BLaER1 (cell line): ENCODE results near the gene ATAD2B.

Source experiments
- H3K27ac ChIP-seq: shearing (Covaris generic); formaldehyde crosslinking; 2 replicates; pipeline ENCODE4 v1.8.1; 2022
- H3K27me3 ChIP-seq: shearing (Covaris generic); formaldehyde crosslinking; 2 replicates; pipeline ENCODE4 v1.8.1; 2022
- H3K36me3 ChIP-seq: shearing (Covaris generic); formaldehyde crosslinking; 2 replicates; pipeline ENCODE4 v1.8.1; 2022
- H3K4me1 ChIP-seq: shearing (Covaris generic); formaldehyde crosslinking; 2 replicates; pipeline ENCODE4 v1.8.1; 2022
- H3K4me2 ChIP-seq: shearing (Covaris generic); formaldehyde crosslinking; 2 replicates; pipeline ENCODE4 v1.8.1; 2022
- H3K4me3 ChIP-seq: shearing (Covaris generic); formaldehyde crosslinking; 2 replicates; pipeline ENCODE4 v1.8.1; 2022
- H3K9ac ChIP-seq: shearing (Covaris generic); formaldehyde crosslinking; 2 replicates; pipeline ENCODE4 v1.8.1; 2022
- H3K9me3 ChIP-seq: shearing (Covaris generic); formaldehyde crosslinking; 2 replicates; pipeline ENCODE4 v1.8.1; 2022
- H4K20me1 ChIP-seq: shearing (Covaris generic); formaldehyde crosslinking; 2 replicates; pipeline ENCODE4 v1.8.1; 2022
- Cebpa-rat ChIP-seq: shearing (Covaris generic); IDR thresholded peaks from 2 replicates; pipeline ENCODE4 v1.8.1; 2022

Gene ATAD2B

DNA sequence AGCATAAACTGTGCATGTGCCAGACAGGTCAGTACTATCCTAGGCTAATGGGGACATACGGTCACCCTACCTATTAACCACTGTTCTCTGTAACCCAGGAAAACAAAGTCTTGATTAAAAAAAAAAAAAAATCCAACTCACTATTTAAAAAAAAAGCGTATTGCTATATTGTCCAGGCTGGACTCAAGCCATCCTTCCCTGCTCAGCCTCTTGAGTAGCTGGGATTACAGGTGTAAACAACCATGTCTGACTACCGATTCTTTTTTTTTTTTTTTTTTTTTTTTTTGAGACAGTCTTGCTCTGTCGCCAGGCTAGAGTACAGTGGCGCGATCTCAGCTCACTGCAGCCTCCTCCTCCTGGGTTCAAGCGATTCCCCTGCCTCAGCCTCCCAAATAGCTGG lies 11.6 kb downstream of the ATAD2B start:
- Histone ChIP-seq H3K27me3 (no peaks in the 10 kb centered on the region), H3K9me3 (no peaks in the 10 kb centered on the region), H3K4me1 (peaks cover 15% of the 10 kb centered on the region), H3K4me2 (no peak overlapping the region), H3K9ac (no peak overlapping the region), H3K36me3 (peaks cover 8% of the 10 kb centered on the region; the same call in 1 of the 2 replicates), H3K27ac (no peak overlapping the region), H3K4me3 (no peak overlapping the region), H4K20me1 (peaks cover 100% of the 10 kb centered on the region)
- no peak for TF ChIP-seq Cebpa-rat

DNA sequence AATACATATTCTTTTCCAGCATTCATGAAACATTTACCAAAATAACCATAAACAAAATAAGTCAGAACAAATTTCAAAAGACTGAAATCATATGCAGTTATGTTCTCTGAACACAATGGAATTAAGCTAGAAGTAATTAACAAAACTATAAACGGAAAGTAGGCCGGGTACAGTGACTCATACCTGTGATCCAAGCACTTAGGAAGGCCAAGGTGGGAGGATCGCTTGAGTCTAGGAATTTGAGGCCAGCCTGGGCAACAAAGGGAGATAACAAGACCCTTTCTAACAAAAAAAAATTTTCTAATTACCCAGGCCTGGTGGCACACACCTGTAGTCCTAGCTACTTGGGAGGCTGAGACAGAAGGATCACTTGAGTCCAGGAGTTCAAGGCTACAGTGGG lies 14.9 kb downstream of the ATAD2B start:
- Histone ChIP-seq H4K20me1 (peaks cover 75% of the 10 kb centered on the region), H3K27ac (no peak overlapping the region)
- no peak for TF ChIP-seq Cebpa-rat

GRCh38 chr2:23905155-23905554 lies 21.8 kb downstream of the ATAD2B start:
- Histone ChIP-seq H3K27ac (no peak overlapping the region), H3K36me3 (0 out of 2 replicates have a peak, but pooled peaks cover 5% of the 10 kb centered on the region), H3K9ac (no peak overlapping the region), H3K4me2 (no peak overlapping the region), H4K20me1 (peaks cover 68% of the 10 kb centered on the region), H3K9me3 (peaks cover 7% of the 10 kb centered on the region; the same call in 1 of the 2 replicates), H3K4me1 (no peaks in the 10 kb centered on the region), H3K4me3 (no peak overlapping the region), H3K27me3 (no peaks in the 10 kb centered on the region)
- TF ChIP-seq Cebpa-rat = no peak

More for the DNA sequence above, 14.9 kb downstream of the ATAD2B start:
- Histone ChIP-seq H3K9me3 (0 out of 2 replicates have a peak, but pooled peaks cover 6% of the 10 kb centered on the region), H3K4me1 (peaks cover 9% of the 10 kb centered on the region), H3K36me3 (peaks cover 13% of the 10 kb centered on the region; the same call in 1 of the 2 replicates), H3K4me2 (no peak overlapping the region), H3K9ac (no peak overlapping the region), H3K27me3 (no peaks in the 10 kb centered on the region), H3K4me3 (no peak overlapping the region)

DNA sequence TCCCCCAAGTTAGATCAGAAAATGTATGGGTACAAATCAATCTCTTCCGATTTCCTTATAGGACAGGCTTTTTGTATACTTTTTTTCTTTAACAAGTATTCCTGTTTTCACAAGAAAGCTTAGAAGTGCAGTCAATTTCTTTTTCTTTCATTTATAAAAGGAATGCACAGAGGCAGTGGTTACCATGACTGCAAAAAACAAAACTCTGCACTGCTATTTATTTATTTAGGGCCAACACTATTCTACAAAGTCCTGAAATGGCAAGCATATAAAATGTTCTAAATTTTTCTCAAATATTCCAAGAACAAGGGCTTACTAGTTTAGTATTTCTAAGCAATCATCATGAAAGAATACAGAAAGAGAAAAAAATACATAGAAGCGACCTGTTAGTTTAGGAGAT lies 22.2 kb downstream of the ATAD2B start:
- Histone ChIP-seq H3K4me1 (no peaks in the 10 kb centered on the region), H3K4me2 (no peak overlapping the region), H3K27ac (no peak overlapping the region), H3K27me3 (no peaks in the 10 kb centered on the region), H3K36me3 (0 out of 2 replicates have a peak, but pooled peaks cover 5% of the 10 kb centered on the region), H3K9ac (no peak overlapping the region), H3K4me3 (no peak overlapping the region), H3K9me3 (peaks cover 9% of the 10 kb centered on the region; the same call in 1 of the 2 replicates), H4K20me1 (peaks cover 63% of the 10 kb centered on the region)
- no peak for TF ChIP-seq Cebpa-rat

DNA sequence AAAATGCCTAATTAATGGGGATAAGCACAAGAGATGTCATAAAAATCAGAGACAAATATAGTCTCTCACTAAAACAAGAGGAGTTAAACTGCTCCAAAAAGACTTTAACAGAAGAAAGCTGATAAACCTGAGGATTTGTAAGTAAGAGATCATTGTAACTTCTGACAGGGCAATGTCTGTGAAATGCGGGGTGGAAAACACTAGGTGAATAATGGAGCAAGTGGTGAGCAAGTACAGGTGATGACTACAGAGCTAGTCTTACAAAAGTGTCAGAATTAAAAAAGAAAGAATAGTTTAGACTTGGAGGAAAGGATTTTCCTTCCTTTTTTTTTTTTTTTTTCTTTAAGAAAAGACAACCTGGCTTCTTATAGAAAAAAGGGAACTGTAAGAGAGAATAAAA lies 22.7 kb downstream of the ATAD2B start:
- no peak for TF ChIP-seq Cebpa-rat
- 0 out of 2 replicates have a peak, but pooled peaks cover 2% of the 10 kb centered on the region for H3K36me3 ChIP-seq
- H3K4me3 ChIP-seq = no peak overlapping the region
- no peaks in the 10 kb centered on the region for H3K27me3 ChIP-seq
- H3K4me2 ChIP-seq = no peak overlapping the region
- H3K9ac ChIP-seq = no peak overlapping the region
- peaks cover 62% of the 10 kb centered on the region for H4K20me1 ChIP-seq
- H3K4me1 ChIP-seq = no peaks in the 10 kb centered on the region
- no peak overlapping the region for H3K27ac ChIP-seq
- H3K9me3 ChIP-seq = peaks cover 12% of the 10 kb centered on the region

- Histone ChIP-seq H3K4me2 (no peak overlapping the region), H3K4me3 (no peak overlapping the region), H3K36me3 (no peaks in the 10 kb centered on the region), H4K20me1 (peaks cover 71% of the 10 kb centered on the region), H3K4me1 (no peaks in the 10 kb centered on the region), H3K9me3 (peaks cover 17% of the 10 kb centered on the region), H3K27me3 (no peaks in the 10 kb centered on the region), H3K27ac (no peak overlapping the region), H3K9ac (no peak overlapping the region)
- TF ChIP-seq Cebpa-rat = no peak
These were observed 23.9 kb downstream of the ATAD2B start for GRCh38 chr2:23903034-23903433.

GRCh38 chr2:23901966-23902846 lies 24.7 kb downstream of the ATAD2B start:
- no peak for TF ChIP-seq Cebpa-rat
- Histone ChIP-seq H3K9ac (no peak overlapping the region), H3K27me3 (no peaks in the 10 kb centered on the region), H3K4me1 (no peaks in the 10 kb centered on the region), H4K20me1 (peaks cover 79% of the 10 kb centered on the region), H3K4me3 (no peak overlapping the region), H3K9me3 (peaks cover 23% of the 10 kb centered on the region), H3K4me2 (no peak overlapping the region), H3K36me3 (no peaks in the 10 kb centered on the region), H3K27ac (no peak overlapping the region)

DNA sequence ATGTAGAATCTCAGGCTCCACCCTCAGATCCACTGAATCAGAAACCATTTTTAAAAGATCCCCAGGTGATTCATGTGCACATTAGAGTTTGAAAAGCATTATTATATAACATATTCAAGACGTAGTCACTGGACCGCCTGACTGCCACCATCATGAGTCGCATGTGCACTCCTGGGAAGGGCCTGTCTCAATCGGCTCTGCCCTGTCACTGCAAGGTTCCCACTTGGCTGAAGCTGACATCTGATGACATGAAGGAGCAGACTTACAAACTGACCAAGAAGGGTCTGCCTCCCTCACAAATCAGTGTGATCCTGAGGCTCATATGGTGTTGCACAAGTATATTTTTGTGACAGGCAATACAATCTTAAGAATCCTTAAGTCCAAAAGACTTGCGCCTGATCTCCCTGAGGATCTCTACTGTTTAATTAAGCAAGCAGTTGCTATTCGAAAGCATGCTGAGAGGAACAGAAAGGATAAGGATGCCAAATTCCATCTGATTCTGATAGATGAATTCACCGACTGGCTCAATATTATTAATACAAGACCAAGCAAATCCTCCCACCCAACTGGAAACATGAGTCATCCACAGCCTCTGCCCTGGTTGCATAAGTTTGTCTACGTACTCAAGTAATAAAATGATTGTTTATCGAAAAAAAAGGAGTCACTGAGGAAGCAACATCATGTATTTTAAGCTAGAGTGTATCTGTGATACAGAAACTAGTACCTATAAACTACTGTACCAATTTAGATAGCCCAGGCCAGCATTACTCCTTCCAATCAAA lies 26.2 kb downstream of the ATAD2B start:
- peaks cover 23% of the 10 kb centered on the region for H3K9me3 ChIP-seq
- H3K36me3 ChIP-seq = peaks cover 3% of the 10 kb centered on the region; the same call in 1 of the 2 replicates
- no peak for TF ChIP-seq Cebpa-rat
- H3K4me1 ChIP-seq = no peaks in the 10 kb centered on the region
- no peak overlapping the region for H3K9ac ChIP-seq
- H3K4me3 ChIP-seq = no peak overlapping the region
- H4K20me1 ChIP-seq = peaks cover 86% of the 10 kb centered on the region
- no peak overlapping the region for H3K4me2 ChIP-seq
- no peak overlapping the region for H3K27ac ChIP-seq
- no peaks in the 10 kb centered on the region for H3K27me3 ChIP-seq

DNA sequence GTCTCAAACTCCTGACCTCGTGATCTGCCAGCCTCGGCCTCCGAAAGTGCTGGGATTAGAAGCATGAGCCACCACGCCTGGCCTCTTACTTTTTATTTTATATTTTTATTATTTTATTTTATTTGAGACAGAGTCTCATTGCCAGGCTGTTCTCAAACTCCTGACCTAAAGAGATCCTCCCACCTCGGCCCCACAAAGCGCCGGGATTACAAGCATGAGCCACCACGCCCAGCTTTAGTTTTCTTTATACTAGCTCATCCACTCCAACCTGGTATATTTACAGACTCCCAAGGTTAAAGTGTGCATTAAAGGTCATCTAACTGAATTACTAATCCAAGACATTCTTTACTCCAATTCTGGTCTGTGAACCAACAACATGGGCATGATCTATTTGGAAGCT lies 26.8 kb downstream of the ATAD2B start:
- H3K4me2 ChIP-seq = no peak overlapping the region
- no peak overlapping the region for H3K9ac ChIP-seq
- H3K4me3 ChIP-seq = no peak overlapping the region
- peaks cover 82% of the 10 kb centered on the region for H4K20me1 ChIP-seq
- H3K36me3 ChIP-seq = peaks cover 5% of the 10 kb centered on the region; the same call in 1 of the 2 replicates
- no peak for TF ChIP-seq Cebpa-rat
- peaks cover 23% of the 10 kb centered on the region for H3K9me3 ChIP-seq
- no peaks in the 10 kb centered on the region for H3K4me1 ChIP-seq
- H3K27me3 ChIP-seq = no peaks in the 10 kb centered on the region
- no peak overlapping the region for H3K27ac ChIP-seq

GRCh38 chr2:23871206-23871605 lies 55.7 kb downstream of the ATAD2B start:
- Histone ChIP-seq H3K9me3 (no peaks in the 10 kb centered on the region), H3K9ac (no peak overlapping the region), H3K4me1 (no peaks in the 10 kb centered on the region), H4K20me1 (no peaks in the 10 kb centered on the region), H3K27me3 (no peaks in the 10 kb centered on the region), H3K4me3 (no peak overlapping the region), H3K36me3 (peaks cover 88% of the 10 kb centered on the region), H3K27ac (no peak overlapping the region), H3K4me2 (no peak overlapping the region)
- no peak for TF ChIP-seq Cebpa-rat
